ENCODE results near the gene SPOCK1.

SPOCK1 gene

GRCh38 chr5:137036640-137037039 lies 462.5 kb downstream of the SPOCK1 start:
- Histone ChIP-seq H2BK12ac (ENCODE audit: low read length in 2 of 2) (no peak overlapping the region), H2AK5ac (ENCODE audit: low read length, severe bottlenecking) (no peak overlapping the region), H3K79me1 (replicated peaks; ENCODE audit: low read length, poor library complexity, severe bottlenecking) (no peaks in the 10 kb centered on the region), H3K14ac (ENCODE audit: low read length in 2 of 2) (no peak overlapping the region), H3K27me3 (ENCODE audit: control insufficient read depth in 1 of 2, insufficient read depth in 1 of 2, low read length in 2 of 2) (no peaks in the 10 kb centered on the region), H3K9me3 (ENCODE audit: control insufficient read depth, low read length) (no peaks in the 10 kb centered on the region), H3K27ac (ENCODE audit: low read length, poor library complexity, severe bottlenecking) (no peak overlapping the region), H2BK15ac (ENCODE audit: low read depth, poor library complexity, severe bottlenecking) (no peak overlapping the region), H4K91ac (ENCODE audit: low read length) (no peak overlapping the region), H2AFZ (ENCODE audit: low read depth, low read length) (no peak overlapping the region), H3K36me3 (ENCODE audit: control insufficient read depth in 1 of 2, insufficient read depth in 2 of 2, low read depth in 1 of 2, low read length in 2 of 2) (peaks cover 0 to 3% of the 10 kb centered on the region in 2 experiments), H3K23ac (ENCODE audit: low read length in 2 of 2) (no peak overlapping the region), H3K9ac (ENCODE audit: low read length) (no peak overlapping the region), H3K4me2 (ENCODE audit: low read length, poor library complexity, severe bottlenecking) (no peak overlapping the region), H3K18ac (ENCODE audit: low read depth in 1 of 2, low read length in 2 of 2) (no peak overlapping the region), H2BK120ac (ENCODE audit: low read depth, low read length) (no peak overlapping the region), H3K4ac (ENCODE audit: low read depth in 1 of 2, low read length in 2 of 2) (no peak overlapping the region), H2BK5ac (ENCODE audit: low read depth, low read length, poor library complexity, severe bottlenecking) (no peak overlapping the region), H3K4me3 (ENCODE audit: insufficient read depth in 1 of 2, low read depth in 1 of 2, low read length in 2 of 2) (no peak overlapping the region), H4K8ac (ENCODE audit: low read length) (no peak overlapping the region), H3K4me1 (ENCODE audit: control insufficient read depth, insufficient read depth, low read depth, low read length) (no peaks in the 10 kb centered on the region)
- no peak for DNase-seq
- 27% methylated on average over 4 of the region's 7 CpGs for WGBS

- no peak overlapping the region for H3K14ac ChIP-seq (ENCODE audit: low read length in 2 of 2)
Observed at GRCh38 chr5:137035480-137035878, 463.6 kb downstream of the SPOCK1 start.

DNA sequence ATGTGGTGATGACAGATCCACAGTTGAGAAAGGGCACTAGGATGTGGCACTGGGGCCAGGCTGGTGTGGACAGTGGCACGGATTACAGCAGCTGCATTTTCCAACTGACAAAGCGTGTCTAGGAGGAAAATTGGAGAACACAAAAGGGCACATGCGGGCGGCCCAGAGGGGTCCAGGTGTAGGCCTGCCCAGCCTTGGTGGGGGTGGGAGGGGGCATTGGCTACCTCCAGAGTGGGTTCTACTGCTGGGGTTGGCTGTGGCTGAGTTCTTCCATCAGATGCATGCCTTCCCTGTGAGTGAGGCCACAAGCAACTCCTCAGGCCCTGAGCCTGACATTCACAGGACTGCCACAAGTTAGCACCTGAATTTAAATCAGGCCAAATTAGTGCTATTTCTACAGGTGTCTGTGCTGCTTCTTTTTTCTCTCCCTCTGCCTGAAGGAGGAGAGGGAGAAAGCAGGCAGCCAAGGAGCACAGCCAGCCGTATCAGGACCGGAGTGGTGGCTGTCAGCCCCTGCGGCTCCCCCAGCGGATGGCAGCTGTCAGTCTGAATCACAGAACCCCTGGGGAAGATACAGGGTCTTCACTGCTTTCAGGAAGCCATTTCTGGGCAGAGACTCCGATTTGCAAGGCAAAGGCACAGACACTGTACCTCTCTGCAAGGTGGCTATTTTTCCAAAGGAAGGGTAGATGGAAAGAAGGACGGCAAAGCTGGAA lies 464.2 kb downstream of the SPOCK1 start:
- WGBS: 74% methylated on average over 10 of the region's 10 CpGs
- H2AFZ ChIP-seq (ENCODE audit: low read depth, low read length): no peak overlapping the region
- H3K23ac ChIP-seq (ENCODE audit: low read length in 2 of 2): no peak overlapping the region
- no peak overlapping the region for H3K27ac ChIP-seq (ENCODE audit: low read length, poor library complexity, severe bottlenecking)
- H3K9me3 ChIP-seq (ENCODE audit: control insufficient read depth, low read length): no peaks in the 10 kb centered on the region
- H2BK12ac ChIP-seq (ENCODE audit: low read length in 2 of 2): no peak overlapping the region
- no peak overlapping the region for H4K91ac ChIP-seq (ENCODE audit: low read length)
- no peak overlapping the region for H3K4ac ChIP-seq (ENCODE audit: low read depth in 1 of 2, low read length in 2 of 2)
- no peaks in the 10 kb centered on the region for H3K4me1 ChIP-seq (ENCODE audit: control insufficient read depth, insufficient read depth, low read depth, low read length)
- no peaks in the 10 kb centered on the region for H3K79me1 ChIP-seq (replicated peaks; ENCODE audit: low read length, poor library complexity, severe bottlenecking)
- no peak overlapping the region for H3K18ac ChIP-seq (ENCODE audit: low read depth in 1 of 2, low read length in 2 of 2)
- H3K14ac ChIP-seq (ENCODE audit: low read length in 2 of 2): no peak overlapping the region
- H2BK5ac ChIP-seq (ENCODE audit: low read depth, low read length, poor library complexity, severe bottlenecking): no peak overlapping the region
- H2AK5ac ChIP-seq (ENCODE audit: low read length, severe bottlenecking): no peak overlapping the region
- no peak overlapping the region for H4K8ac ChIP-seq (ENCODE audit: low read length)
- H3K27me3 ChIP-seq (ENCODE audit: control insufficient read depth in 1 of 2, insufficient read depth in 1 of 2, low read length in 2 of 2): no peaks in the 10 kb centered on the region
- H3K36me3 ChIP-seq (ENCODE audit: control insufficient read depth in 1 of 2, insufficient read depth in 2 of 2, low read depth in 1 of 2, low read length in 2 of 2): peaks cover 0 to 3% of the 10 kb centered on the region in 2 experiments
- no peak overlapping the region for H2BK15ac ChIP-seq (ENCODE audit: low read depth, poor library complexity, severe bottlenecking)
- no peak for DNase-seq
- H3K4me3 ChIP-seq (ENCODE audit: insufficient read depth in 1 of 2, low read depth in 1 of 2, low read length in 2 of 2): no peak overlapping the region
- H3K4me2 ChIP-seq (ENCODE audit: low read length, poor library complexity, severe bottlenecking): no peak overlapping the region
- H3K9ac ChIP-seq (ENCODE audit: low read length): no peak overlapping the region
- H2BK120ac ChIP-seq (ENCODE audit: low read depth, low read length): no peak overlapping the region

More at GRCh38 chr5:137035480-137035878, 463.6 kb downstream of the SPOCK1 start:
- H3K4me2 ChIP-seq (ENCODE audit: low read length, poor library complexity, severe bottlenecking): no peak overlapping the region
- H3K27me3 ChIP-seq (ENCODE audit: control insufficient read depth in 1 of 2, insufficient read depth in 1 of 2, low read length in 2 of 2): no peaks in the 10 kb centered on the region
- no peak overlapping the region for H2BK15ac ChIP-seq (ENCODE audit: low read depth, poor library complexity, severe bottlenecking)
- H2BK120ac ChIP-seq (ENCODE audit: low read depth, low read length): no peak overlapping the region
- no peak for DNase-seq
- no peak overlapping the region for H4K91ac ChIP-seq (ENCODE audit: low read length)
- no peak overlapping the region for H3K27ac ChIP-seq (ENCODE audit: low read length, poor library complexity, severe bottlenecking)
- H2BK5ac ChIP-seq (ENCODE audit: low read depth, low read length, poor library complexity, severe bottlenecking): no peak overlapping the region
- no peak overlapping the region for H2BK12ac ChIP-seq (ENCODE audit: low read length in 2 of 2)
- no peak overlapping the region for H4K8ac ChIP-seq (ENCODE audit: low read length)
- H3K4ac ChIP-seq (ENCODE audit: low read depth in 1 of 2, low read length in 2 of 2): no peak overlapping the region
- no peak overlapping the region for H3K9ac ChIP-seq (ENCODE audit: low read length)
- H3K4me3 ChIP-seq (ENCODE audit: insufficient read depth in 1 of 2, low read depth in 1 of 2, low read length in 2 of 2): no peak overlapping the region
- peaks cover 0 to 3% of the 10 kb centered on the region in 2 experiments for H3K36me3 ChIP-seq (ENCODE audit: control insufficient read depth in 1 of 2, insufficient read depth in 2 of 2, low read depth in 1 of 2, low read length in 2 of 2)
- no peak overlapping the region for H2AK5ac ChIP-seq (ENCODE audit: low read length, severe bottlenecking)
- H3K23ac ChIP-seq (ENCODE audit: low read length in 2 of 2): no peak overlapping the region
- WGBS: 60% methylated on average over 1 of the region's 1 CpG
- H3K4me1 ChIP-seq (ENCODE audit: control insufficient read depth, insufficient read depth, low read depth, low read length): no peaks in the 10 kb centered on the region
- no peaks in the 10 kb centered on the region for H3K9me3 ChIP-seq (ENCODE audit: control insufficient read depth, low read length)
- H3K18ac ChIP-seq (ENCODE audit: low read depth in 1 of 2, low read length in 2 of 2): no peak overlapping the region
- no peaks in the 10 kb centered on the region for H3K79me1 ChIP-seq (replicated peaks; ENCODE audit: low read length, poor library complexity, severe bottlenecking)
- H2AFZ ChIP-seq (ENCODE audit: low read depth, low read length): no peak overlapping the region

DNA sequence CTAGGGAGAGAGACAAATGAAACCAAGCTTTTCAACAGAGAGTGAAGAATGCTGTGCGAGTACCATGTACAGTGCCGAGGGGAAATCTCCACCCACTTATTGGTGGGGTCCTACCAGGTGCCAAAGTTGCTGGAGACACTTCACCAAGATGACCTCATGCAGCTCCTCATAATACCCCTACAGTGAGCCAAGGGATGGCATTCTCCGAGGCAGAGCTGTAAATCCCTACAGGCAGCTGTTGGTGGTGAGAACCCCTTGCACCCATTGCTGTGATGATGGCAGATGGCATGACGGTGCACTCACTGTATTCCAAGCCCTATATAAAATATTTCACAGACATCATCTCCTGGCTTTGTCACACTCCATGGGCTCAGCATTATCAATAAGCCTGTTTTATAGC lies 464.9 kb downstream of the SPOCK1 start:
- H3K9me3 ChIP-seq (ENCODE audit: control insufficient read depth, low read length): no peaks in the 10 kb centered on the region
- no peak overlapping the region for H2AFZ ChIP-seq (ENCODE audit: low read depth, low read length)
- no peak overlapping the region for H3K23ac ChIP-seq (ENCODE audit: low read length in 2 of 2)
- no peak overlapping the region for H3K4me2 ChIP-seq (ENCODE audit: low read length, poor library complexity, severe bottlenecking)
- peaks cover 0 to 3% of the 10 kb centered on the region in 2 experiments for H3K36me3 ChIP-seq (ENCODE audit: control insufficient read depth in 1 of 2, insufficient read depth in 2 of 2, low read depth in 1 of 2, low read length in 2 of 2)
- H3K4ac ChIP-seq (ENCODE audit: low read depth in 1 of 2, low read length in 2 of 2): no peak overlapping the region
- H3K18ac ChIP-seq (ENCODE audit: low read depth in 1 of 2, low read length in 2 of 2): no peak overlapping the region
- no peak overlapping the region for H3K27ac ChIP-seq (ENCODE audit: low read length, poor library complexity, severe bottlenecking)
- H2BK5ac ChIP-seq (ENCODE audit: low read depth, low read length, poor library complexity, severe bottlenecking): no peak overlapping the region
- no peak overlapping the region for H2BK12ac ChIP-seq (ENCODE audit: low read length in 2 of 2)
- H2AK5ac ChIP-seq (ENCODE audit: low read length, severe bottlenecking): no peak overlapping the region
- no peaks in the 10 kb centered on the region for H3K79me1 ChIP-seq (replicated peaks; ENCODE audit: low read length, poor library complexity, severe bottlenecking)
- DNase-seq: no peak
- no peak overlapping the region for H2BK15ac ChIP-seq (ENCODE audit: low read depth, poor library complexity, severe bottlenecking)
- no peak overlapping the region for H4K8ac ChIP-seq (ENCODE audit: low read length)
- H3K27me3 ChIP-seq (ENCODE audit: control insufficient read depth in 1 of 2, insufficient read depth in 1 of 2, low read length in 2 of 2): no peaks in the 10 kb centered on the region
- no peak overlapping the region for H3K9ac ChIP-seq (ENCODE audit: low read length)
- H3K4me3 ChIP-seq (ENCODE audit: insufficient read depth in 1 of 2, low read depth in 1 of 2, low read length in 2 of 2): no peak overlapping the region
- no peaks in the 10 kb centered on the region for H3K4me1 ChIP-seq (ENCODE audit: control insufficient read depth, insufficient read depth, low read depth, low read length)
- H4K91ac ChIP-seq (ENCODE audit: low read length): no peak overlapping the region
- no peak overlapping the region for H2BK120ac ChIP-seq (ENCODE audit: low read depth, low read length)
- no peak overlapping the region for H3K14ac ChIP-seq (ENCODE audit: low read length in 2 of 2)
- 84% methylated on average over 4 of the region's 4 CpGs for WGBS
